HG02678 (cell line): ENCODE results near the gene LRRC34.
A peak's percentile ranks its signal among the peaks of the same experiment; 100 is the strongest.

Experiments used
- ATAC-seq: cut with Tn5 transposase; IDR thresholded peaks from one replicate; pipeline ENCODE4 v1.9.1; 2021; ENCODE audit warnings: mild to moderate bottlenecking, moderate library complexity; ENCODE audit not compliant: unreplicated experiment

Gene LRRC34, protein sequence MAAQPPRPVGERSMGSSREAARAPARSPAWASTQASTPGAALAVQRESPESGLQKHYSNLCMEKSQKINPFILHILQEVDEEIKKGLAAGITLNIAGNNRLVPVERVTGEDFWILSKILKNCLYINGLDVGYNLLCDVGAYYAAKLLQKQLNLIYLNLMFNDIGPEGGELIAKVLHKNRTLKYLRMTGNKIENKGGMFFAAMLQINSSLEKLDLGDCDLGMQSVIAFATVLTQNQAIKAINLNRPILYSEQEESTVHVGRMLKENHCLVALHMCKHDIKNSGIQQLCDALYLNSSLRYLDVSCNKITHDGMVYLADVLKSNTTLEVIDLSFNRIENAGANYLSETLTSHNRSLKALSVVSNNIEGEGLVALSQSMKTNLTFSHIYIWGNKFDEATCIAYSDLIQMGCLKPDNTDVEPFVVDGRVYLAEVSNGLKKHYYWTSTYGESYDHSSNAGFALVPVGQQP

DNA sequence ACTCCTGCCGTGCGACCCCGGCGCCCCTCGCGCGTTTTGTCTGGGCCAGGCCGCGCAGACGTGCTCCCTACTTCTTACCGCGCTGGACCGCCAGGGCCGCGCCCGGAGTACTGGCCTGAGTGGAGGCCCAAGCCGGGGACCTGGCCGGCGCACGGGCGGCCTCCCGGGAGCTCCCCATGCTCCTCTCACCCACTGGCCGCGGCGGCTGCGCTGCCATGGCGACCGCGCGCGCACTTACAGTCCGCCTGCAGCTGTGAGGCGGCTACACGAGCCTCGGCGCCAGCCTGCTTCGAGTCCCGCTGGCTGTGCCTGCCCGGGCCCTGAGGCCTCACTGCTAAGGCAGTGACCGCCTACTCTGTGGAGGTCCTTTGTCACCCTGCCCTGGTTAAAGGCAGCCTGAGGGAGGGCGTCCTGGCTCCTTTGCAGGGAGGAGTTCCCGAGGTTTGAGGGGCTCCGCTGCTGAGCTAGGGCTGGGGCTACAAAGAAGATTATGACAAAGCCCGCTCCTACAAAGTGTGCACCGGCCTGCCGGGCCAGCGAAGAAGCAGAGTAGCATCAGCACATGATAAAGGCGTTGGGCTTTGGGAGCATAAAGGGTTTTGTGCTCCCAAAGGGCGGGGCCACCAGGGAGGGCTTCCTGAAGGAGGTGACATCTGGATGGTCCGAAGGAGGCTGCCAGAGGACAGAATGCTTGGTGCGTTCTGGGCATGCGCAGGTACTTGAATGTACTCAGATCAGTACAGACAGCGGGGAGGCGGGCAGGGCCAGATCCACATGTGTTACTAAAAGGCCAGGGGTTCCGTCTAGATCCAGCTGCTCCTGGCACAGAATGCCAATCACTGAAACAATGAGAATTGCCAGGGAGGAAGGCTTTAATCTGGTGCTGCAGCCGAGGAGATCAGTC, at the start of gene LRRC34, which contains the start of gene LRRIQ4:
TSS of gene LRRC34 (minus strand) at position 573 of the 904 bp plus-strand sequence. CDS start at position 217, 356 bp downstream.
TSS of gene LRRIQ4 (plus strand) at position 539 of the 904 bp plus-strand sequence. CDS start 9,052 bp downstream, outside the sequence.
- peak; percentile 69 for ATAC-seq

DNA sequence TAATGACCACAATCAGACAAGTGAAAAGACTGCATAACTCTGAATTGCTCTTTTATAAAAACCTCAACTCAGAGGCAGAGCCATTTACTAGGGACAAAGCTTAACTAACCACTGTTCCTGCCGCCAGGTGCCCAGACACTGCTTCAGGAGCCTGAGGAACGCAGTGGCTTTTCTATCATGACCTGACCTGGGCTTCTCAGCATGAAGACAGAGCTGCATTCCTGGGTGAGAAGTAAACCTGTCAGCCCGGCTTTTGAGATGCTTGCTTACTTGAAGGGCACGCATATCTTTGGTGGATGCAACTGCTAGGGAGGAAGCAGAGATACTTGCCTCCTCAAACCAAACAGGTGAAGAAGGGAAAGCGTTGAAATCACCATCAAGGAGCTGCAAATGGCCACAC, 49.2 kb upstream of the LRRC34 start:
- ATAC-seq = no peak

DNA sequence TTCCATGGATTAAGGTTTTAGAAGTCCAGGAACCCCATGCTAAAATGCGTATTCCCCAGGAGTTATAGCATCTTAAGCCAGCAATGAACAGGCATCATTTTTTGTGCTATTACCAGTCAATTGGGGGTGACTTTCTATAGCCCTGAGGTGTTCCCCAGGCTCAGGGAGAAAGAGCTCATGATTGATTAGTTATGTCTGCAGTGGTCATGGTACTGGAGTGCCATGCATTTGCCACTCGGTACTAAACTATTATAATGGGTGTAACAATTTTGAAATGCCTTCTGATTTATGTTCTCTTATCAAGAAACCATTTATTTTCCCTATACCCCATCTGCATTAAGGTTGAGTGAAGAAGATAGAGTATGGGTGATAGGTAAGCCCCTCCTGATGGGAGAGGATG, 45.1 kb upstream of the LRRC34 start:
- no peak for ATAC-seq

DNA sequence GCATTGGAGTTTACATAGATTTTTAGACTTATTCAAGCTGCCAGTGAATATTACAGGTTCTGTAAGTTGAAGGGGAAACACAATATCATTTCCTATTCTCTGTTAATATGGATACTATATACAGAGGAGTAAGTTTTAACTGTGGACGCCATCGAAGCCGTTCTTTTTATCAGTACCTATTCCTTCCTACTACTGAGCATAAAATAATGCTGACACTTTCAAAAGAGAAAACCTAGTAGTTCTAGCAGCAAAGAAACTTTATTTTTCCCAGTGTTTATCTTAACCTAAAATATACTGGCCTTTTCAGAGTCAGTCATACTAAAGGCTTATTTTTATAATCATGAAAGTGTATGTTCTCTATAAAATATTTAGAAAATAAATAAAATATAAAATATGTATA, 42.8 kb upstream of the LRRC34 start:
- ATAC-seq = no peak

DNA sequence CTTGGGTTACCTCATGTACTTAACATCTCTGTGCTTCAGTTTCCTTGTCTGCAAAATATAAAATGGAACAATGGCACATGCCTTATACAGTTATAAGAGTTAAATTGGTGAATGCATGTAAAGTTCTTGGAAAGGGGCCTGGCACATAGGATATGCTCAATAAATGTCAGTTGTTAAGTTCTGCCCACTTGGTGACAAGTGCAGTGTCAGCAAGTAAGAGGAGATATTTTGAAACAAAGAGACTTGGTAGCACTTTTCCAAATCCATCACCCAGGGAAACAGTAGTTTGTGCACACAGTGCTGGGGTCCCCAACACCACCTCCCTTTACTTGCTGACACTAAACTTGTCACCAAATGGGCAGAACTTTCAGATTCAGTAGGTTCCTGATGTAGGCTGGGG, 37.9 kb upstream of the LRRC34 start:
- ATAC-seq = no peak

DNA sequence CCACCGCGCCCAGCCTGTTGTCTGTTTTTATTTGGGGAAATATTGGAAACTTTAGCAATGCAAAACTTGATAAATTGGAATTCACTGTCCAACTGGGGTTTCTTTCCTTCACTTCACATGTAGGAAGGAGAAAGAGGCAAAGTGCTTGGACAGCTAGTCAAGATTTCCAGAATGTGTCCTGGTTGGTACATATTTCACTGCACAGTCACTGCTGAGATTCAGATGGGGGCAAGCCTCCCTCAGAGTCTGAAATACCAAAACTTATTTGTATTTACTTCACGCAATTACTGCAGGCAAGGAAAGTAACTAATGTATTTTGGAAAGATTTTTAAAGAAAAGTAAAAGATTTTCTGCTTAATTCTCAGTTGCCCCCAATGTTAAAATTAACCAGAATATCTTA, 36.0 kb upstream of the LRRC34 start:
- no peak for ATAC-seq

DNA sequence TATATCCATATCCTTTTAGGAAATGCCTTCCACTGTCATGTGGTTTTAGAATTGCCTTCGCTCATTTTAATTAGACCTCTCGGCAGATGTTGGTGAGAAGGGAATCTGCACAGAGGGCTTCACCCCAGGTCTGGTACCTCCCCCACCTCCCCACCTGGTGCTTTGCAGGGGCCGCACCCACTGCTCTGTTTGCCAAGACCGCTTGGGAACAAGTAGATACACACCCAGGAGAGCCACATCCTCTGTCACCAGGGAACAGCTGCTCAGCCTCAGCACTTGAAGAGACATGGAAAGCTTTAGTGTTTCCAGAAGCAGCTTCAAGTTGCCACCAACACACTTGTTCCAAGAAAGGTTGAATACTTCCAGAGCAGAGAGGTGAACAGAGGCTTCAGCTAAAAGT, 35.2 kb upstream of the LRRC34 start:
- ATAC-seq = no peak

DNA sequence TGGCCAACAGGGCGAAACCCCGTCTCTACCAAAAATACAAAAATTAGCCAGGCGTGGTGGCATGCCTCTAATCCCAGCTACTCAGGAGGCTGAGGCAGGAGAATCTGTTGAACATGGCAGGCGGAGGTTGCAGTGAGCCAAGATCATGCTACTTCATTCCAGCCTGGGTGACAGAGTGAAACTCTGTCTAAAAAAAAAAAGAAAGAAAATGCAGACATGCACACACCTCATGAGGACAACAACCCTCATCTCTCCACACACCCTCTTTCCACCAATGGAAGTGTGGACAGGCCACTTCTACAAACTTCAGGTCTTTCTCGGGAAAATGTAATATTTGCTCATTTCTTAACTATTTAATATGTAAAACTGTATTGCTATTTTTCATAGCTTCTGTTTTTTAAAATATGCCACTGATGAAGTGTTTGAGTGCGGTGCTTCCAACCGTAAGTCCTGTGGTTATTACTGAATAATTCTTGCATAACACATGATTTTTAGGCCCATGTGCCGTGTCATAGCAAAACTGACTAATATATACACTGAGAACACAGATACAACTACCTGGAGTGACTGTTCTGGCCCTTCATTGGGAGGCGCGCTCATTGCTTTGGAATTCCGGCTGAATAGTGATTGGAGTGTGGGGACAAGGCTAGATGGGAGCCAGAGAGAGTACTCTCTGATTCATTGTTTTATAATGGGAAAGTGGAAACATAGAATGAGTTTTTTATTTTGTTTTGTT, 33.9 kb upstream of the LRRC34 start:
- ATAC-seq = peak; percentile 96

DNA sequence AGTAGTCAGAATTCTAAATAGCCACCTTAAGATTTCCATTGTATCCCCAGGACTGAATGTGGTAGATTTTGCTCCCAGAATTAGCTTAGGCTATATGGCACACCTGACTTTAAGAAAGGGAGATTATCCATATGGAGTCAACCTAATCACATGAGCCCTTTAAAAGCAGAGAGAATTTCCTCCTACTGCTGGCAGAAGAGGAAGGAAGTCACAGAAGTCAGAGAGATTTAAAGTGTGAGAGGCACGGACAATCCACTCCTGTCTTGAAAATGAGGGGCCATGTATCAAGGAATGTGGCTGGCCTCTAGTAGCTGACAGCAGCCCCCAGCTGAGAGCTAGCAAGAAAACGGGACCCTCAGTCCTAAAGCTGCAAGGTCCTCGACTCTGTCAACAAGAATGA, 30.3 kb upstream of the LRRC34 start:
- no peak for ATAC-seq

DNA sequence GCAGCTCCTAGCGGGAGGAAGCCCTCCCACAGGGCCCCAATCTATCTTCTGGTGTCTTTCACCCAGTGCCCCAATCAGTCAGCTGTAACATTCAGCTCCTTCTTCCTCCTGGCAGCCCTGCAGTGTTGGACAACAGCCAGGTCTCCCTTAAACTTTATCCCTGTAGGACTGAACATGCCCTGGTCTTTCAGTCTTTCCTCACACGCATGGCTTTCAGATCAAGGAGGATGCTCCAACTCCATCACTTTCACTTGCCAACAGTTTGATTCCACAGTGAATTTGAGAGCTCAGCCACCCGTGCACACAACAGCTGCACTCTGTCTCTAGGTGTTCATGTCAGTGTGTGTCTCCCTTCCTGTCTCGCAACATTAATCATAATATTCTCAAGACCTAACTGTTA, 28.5 kb upstream of the LRRC34 start:
- ATAC-seq = peak; percentile 71

DNA sequence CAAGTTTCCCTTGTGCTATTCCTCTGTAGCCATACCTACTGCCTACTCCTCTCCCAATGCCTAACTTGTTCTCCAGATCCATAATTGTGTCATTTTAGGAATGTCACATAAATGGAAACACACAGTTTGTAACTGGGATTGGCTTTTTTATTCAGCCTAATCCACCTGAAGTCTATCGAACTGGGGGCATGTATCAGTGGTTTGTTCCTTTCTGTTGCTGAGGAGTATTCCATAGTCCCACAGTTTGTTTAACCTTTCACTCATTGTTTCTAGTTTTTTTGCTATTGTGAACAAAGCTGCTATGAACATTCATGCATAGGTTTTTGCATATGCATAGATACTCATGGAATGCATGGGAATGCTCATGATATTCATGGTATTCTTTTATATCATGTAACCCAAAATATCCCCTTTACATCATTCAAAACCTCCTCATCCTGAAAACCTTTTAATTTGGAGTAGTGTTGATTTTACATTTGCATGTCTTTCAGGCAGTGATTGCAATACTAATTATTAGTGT, 25.9 kb upstream of the LRRC34 start:
- ATAC-seq = no peak

DNA sequence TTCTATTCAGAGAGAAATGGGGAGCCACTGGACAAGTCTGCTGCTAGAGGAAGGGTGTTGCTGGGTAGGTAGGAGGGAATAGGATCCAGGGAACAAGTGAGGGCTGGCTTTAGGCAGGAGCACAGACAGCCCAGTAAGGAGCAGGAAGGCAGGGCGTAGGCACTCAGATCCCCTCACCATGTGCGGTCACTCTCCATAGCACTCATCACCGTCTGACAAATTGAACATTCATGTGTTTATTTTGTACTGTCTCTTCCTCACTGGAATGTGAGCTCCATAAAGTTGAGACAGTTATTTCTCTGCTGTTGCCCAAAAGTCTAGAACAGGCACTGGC, 24.2 kb upstream of the LRRC34 start:
- ATAC-seq = no peak

DNA sequence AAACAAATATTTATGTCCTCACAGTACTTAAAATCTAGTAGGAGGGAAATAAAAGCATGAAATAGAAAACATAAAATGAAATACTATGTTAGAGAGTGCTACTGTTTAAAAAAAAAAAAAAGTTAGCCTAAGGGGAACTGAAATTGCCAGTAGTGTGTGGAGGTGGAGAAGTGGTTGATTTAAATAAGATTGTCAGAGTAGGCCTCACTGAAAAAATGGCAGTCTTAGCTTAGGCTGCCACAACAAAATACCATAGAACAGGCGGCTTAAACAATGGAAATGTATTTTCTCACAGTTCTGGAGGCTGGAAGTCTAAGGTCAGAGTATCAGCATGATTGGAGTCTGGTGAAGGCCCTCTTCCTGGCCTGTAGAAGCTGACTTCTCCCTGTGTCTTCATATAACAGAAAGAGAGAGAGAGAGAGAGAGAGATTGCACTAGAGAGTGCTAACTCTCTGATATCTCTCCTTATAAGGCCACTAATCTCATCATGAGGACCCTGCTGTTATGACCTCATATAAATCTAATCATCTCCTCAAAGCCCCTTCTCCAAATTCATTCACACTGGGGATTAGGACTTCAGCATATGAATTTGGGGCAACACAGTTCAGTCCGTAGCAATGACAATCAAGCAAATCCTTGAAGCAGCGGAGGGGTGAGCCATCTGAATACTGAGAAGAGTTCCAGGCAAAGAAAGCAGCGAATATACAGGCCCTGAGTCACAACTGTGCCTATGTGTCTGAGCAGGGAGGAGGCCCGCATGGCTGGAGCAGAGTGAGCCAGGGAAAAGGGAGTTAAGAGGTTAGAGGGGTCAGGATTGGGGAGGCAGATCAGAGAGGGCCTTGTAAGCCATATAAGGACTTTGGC, 23.6 kb upstream of the LRRC34 start:
- peak; percentile 93 for ATAC-seq

DNA sequence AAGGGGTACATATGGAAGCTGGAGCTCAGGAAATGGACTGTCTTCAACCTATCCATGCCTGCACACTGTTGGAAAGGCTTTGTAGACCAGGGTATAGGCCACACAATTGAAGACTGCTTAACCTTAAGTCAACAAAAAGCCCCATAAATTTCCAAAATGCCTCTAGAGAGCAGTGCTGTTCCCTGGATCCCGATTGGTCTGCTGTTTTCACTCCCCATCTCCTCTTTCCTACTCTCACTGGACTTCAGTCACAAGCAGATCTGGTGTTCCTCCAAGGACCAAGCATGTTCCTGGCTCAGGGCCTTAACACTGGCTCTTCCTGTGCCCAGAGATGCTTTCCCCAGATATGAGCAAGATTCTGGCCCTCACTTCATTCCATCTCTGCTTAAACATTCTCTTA, 22.8 kb upstream of the LRRC34 start:
- ATAC-seq = no peak

DNA sequence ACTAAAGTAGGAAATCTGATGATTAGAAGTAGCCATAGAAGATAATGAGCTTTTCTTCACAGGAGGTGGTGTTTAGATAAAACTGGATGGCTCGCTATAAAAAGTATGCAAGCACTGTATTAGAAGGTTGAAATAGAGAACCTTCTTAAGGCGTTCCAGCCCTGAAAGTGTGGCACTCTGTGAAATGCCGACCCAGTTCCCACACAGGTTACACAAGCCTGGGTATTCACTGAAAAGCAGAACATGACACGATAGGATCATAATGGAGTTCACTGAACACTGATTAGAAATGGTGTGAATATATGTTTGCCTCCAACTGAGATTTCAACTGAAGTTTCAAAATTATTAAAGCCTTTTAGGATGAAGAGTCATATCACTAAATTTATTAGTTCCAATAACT, 15.0 kb upstream of the LRRC34 start:
- no peak for ATAC-seq

DNA sequence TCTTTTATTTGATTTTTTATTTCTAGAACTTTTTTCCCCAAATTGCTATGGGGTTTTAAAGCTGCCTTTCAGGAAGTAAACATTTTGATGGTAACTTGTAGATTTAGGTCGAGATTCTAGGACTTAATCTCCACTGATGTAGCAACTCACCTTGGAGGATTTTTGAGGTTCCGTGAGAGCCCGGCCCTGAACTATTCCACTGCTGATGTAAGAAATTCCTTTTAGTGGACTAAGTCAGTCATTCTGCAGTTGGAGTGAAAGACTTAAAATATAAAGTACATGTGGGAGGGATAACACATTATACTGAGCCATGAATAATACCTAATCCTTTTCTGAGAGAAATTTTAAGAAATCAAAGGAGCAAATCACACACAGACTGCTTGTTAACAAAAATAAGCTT, 12.6 kb upstream of the LRRC34 start:
- no peak for ATAC-seq

DNA sequence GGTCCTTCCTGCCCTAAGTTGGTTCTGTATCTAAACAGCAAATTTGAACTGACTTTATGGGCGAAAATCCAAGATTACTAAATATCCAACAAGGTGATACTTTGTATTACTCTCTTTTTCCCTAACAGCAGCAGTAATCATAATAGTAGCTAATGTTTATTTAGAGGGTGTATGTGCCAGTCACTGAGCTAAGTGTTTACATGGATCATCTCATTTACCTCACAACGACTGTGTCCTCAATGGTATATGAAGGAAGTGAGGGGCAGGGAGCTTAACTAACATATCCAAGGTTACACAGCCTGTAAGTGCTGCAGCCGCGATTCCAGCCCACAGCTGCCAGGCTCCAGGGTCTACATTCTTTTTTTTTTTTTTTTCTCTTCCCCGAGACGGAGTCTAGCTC, 10.3 kb upstream of the LRRC34 start:
- ATAC-seq = no peak

DNA sequence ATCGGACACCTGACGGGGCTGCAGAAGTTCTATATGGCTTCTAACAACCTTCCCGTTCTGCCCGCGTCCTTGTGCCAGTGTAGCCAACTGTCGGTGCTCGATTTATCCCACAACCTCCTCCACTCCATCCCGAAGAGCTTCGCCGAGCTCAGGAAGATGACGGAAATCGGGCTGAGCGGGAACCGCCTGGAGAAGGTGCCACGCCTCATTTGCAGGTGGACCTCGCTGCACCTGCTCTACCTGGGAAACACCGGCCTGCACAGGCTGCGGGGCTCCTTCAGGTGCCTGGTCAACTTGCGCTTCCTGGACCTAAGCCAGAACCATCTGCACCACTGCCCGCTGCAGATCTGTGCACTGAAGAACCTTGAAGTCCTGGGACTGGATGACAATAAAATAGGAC, 9.8 kb upstream of the LRRC34 start:
- ATAC-seq = no peak

DNA sequence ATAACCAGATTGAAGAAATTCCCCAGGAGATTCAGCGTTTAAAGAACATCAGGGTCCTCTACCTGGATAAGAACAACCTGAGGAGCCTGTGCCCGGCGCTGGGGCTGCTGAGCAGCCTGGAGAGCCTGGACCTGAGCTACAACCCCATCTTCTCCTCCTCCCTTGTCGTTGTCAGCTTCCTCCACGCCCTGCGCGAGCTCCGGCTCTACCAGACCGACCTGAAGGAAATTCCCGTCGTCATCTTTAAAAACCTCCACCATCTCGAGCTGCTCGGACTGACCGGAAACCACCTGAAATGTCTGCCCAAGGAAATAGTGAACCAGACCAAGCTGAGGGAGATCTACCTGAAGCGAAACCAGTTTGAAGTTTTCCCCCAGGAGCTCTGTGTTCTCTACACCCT, 9.4 kb upstream of the LRRC34 start:
- no peak for ATAC-seq

DNA sequence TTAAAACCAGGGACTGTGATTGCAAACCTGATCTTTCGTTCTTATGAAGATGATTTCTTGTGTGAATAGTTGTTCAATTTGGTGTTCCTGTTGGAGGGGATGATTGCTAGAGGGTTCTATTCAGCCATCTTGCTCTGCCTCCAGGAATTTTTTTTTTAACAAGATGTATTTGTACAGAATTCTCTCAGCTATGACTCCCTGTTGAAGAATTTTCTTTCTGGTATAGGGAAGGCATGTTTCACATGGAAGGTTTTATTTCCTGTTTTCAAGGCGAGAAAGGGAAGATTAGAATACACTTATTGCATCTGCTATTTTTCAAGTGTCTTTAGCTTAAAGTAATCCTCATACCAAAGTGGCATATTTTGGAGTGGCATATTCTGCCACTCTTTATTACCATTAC, 5.6 kb upstream of the LRRC34 start:
- ATAC-seq = no peak
